HEK293 (cell line): ENCODE data around the gene USHBP1.

ENCODE experiments used
- CTCF ChIA-PET: fragments of 350-600 bp; formaldehyde crosslinking; extraction: SDS; loops from one replicate; lab custom pipeline; 2021; ENCODE audit warnings: antibody characterized with exemption; lab: Yijun Ruan, JAX
- POLR2A ChIA-PET: fragments of 300-600 bp; formaldehyde crosslinking; extraction: SDS; loops from one replicate; lab custom pipeline; 2020; ENCODE audit warnings: antibody characterized with exemption, inconsistent platforms; lab: Yijun Ruan, JAX
- H3K27ac ChIP-seq: fragments of 200-500 bp; sonication (Bioruptor generic); 2 replicates; pipeline ENCODE4 v1.5.1; 2014; ENCODE audit warnings: low read depth, low read length, control low read depth, inconsistent platforms; ENCODE audit errors: extremely low read depth
- H3K36me3 ChIP-seq, 2 experiments: fragments of 200-500 bp in 1 of 2; sonication (Bioruptor generic) in 1 of 2; 1 replicate in 1 of 2; 2 replicates in 1 of 2; pipeline ENCODE4 v1.5.1; 2014 to 2017; ENCODE audit warnings: inconsistent platforms in 2 of 2, low read length in 2 of 2; ENCODE audit not compliant: control insufficient read depth in 2 of 2, insufficient read depth in 1 of 2
- H3K4me1 ChIP-seq: fragments of 200-500 bp; sonication (Bioruptor generic); 2 replicates; pipeline ENCODE4 v1.5.1; 2014; ENCODE audit warnings: mild to moderate bottlenecking, low read length, inconsistent platforms; ENCODE audit not compliant: control insufficient read depth, insufficient read depth
- H3K4me3 ChIP-seq: 2 replicates; pipeline ENCODE4 v1.5.1; 2011; ENCODE audit warnings: low read depth, mild to moderate bottlenecking, control low read depth, low read length, moderate library complexity
- H3K9me3 ChIP-seq: fragments of 200-500 bp; sonication (Bioruptor generic); 2 replicates; pipeline ENCODE4 v1.5.1; 2014; ENCODE audit warnings: low read depth, low read length, inconsistent platforms; ENCODE audit not compliant: control insufficient read depth, insufficient read depth
- EGR2 ChIP-seq: fragments of 450-650 bp; formaldehyde crosslinking; IDR thresholded peaks from 2 replicates; pipeline ENCODE4 v1.5.1; 2016; ENCODE audit warnings: low read depth, missing biosample characterization, missing genetic modification characterization
- GLIS1 ChIP-seq: fragments of 450-650 bp; formaldehyde crosslinking; IDR thresholded peaks from 2 replicates; pipeline ENCODE4 v1.5.1; 2016; ENCODE audit warnings: missing biosample characterization, missing genetic modification characterization
- GLIS2 ChIP-seq: fragments of 450-650 bp; formaldehyde crosslinking; IDR thresholded peaks from 2 replicates; pipeline ENCODE4 v1.5.1; 2016; ENCODE audit warnings: missing biosample characterization, missing genetic modification characterization
- HOXC10 ChIP-seq: sonication (generic); formaldehyde crosslinking; IDR thresholded peaks from 2 replicates; pipeline ENCODE4 v1.8.1; 2023; ENCODE audit warnings: mild to moderate bottlenecking, missing genetic modification reagents
- KLF1 ChIP-seq: fragments of 450-650 bp; formaldehyde crosslinking; IDR thresholded peaks from 2 replicates; pipeline ENCODE4 v1.5.1; 2016; ENCODE audit warnings: missing biosample characterization, missing genetic modification characterization
- KLF16 ChIP-seq: fragments of 450-650 bp; formaldehyde crosslinking; IDR thresholded peaks from 2 replicates; pipeline ENCODE4 v1.5.1; 2017; ENCODE audit warnings: missing biosample characterization, missing genetic modification characterization
- KLF8 ChIP-seq: fragments of 450-650 bp; formaldehyde crosslinking; IDR thresholded peaks from 2 replicates; pipeline ENCODE4 v1.5.1; 2016; ENCODE audit warnings: missing biosample characterization, missing genetic modification characterization
- KLF9 ChIP-seq: fragments of 450-650 bp; formaldehyde crosslinking; IDR thresholded peaks from 2 replicates; pipeline ENCODE4 v1.5.1; 2016; ENCODE audit warnings: missing biosample characterization, missing genetic modification characterization, low read depth
- RBAK ChIP-seq: fragments of 450-650 bp; formaldehyde crosslinking; IDR thresholded peaks from 2 replicates; pipeline ENCODE4 v1.5.1; 2016; ENCODE audit warnings: missing biosample characterization, missing genetic modification characterization
- SCRT2 ChIP-seq: fragments of 450-650 bp; formaldehyde crosslinking; IDR thresholded peaks from 2 replicates; pipeline ENCODE4 v1.5.1; 2016; ENCODE audit warnings: missing biosample characterization, missing genetic modification characterization
- SP2 ChIP-seq: fragments of 450-650 bp; formaldehyde crosslinking; IDR thresholded peaks from 2 replicates; pipeline ENCODE4 v1.5.1; 2016; ENCODE audit warnings: missing biosample characterization, missing genetic modification characterization
- SP3 ChIP-seq: fragments of 450-650 bp; formaldehyde crosslinking; IDR thresholded peaks from 2 replicates; pipeline ENCODE4 v1.5.1; 2016; ENCODE audit warnings: missing biosample characterization, missing genetic modification characterization
- ZBTB17 ChIP-seq: fragments of 450-650 bp; formaldehyde crosslinking; IDR thresholded peaks from 2 replicates; pipeline ENCODE4 v1.5.1; 2016; ENCODE audit warnings: missing biosample characterization, missing genetic modification characterization
- ZEB2 ChIP-seq: fragments of 450-650 bp; formaldehyde crosslinking; IDR thresholded peaks from 2 replicates; pipeline ENCODE4 v1.5.1; 2016; ENCODE audit warnings: missing biosample characterization, missing genetic modification characterization
- ZFHX2 ChIP-seq: fragments of 450-650 bp; formaldehyde crosslinking; conservative IDR thresholded peaks from 2 replicates; pipeline ENCODE4 v1.5.1; 2016; ENCODE audit warnings: missing biosample characterization, missing genetic modification characterization
- ZFP41 ChIP-seq: fragments of 450-650 bp; formaldehyde crosslinking; IDR thresholded peaks from 2 replicates; pipeline ENCODE4 v1.5.1; 2016; ENCODE audit warnings: missing biosample characterization, missing genetic modification characterization, borderline replicate concordance
- ZNF133 ChIP-seq: fragments of 450-650 bp; formaldehyde crosslinking; IDR thresholded peaks from 2 replicates; pipeline ENCODE4 v1.5.1; 2016; ENCODE audit warnings: missing biosample characterization, missing genetic modification characterization
- ZNF211 ChIP-seq: fragments of 450-650 bp; formaldehyde crosslinking; IDR thresholded peaks from 2 replicates; pipeline ENCODE4 v1.5.1; 2016; ENCODE audit warnings: low read depth, missing biosample characterization, missing genetic modification characterization
- ZNF223 ChIP-seq: fragments of 450-650 bp; formaldehyde crosslinking; IDR thresholded peaks from 2 replicates; pipeline ENCODE4 v1.5.1; 2016; ENCODE audit warnings: missing biosample characterization, missing genetic modification characterization
- ZNF274 ChIP-seq, 2 experiments: fragments of 200-500 bp in 1 of 2; fragments of 450-650 bp in 1 of 2; sonication (Bioruptor generic) in 1 of 2; formaldehyde crosslinking in 1 of 2; IDR thresholded peaks; 2 replicates each; pipeline versions ENCODE4 v1.5.1 to v1.6.1; 2014 to 2016; ENCODE audit warnings: borderline replicate concordance in 1 of 2, inconsistent platforms in 1 of 2, low read length in 1 of 2, missing biosample characterization in 1 of 2, missing genetic modification characterization in 1 of 2
- ZNF404 ChIP-seq: fragments of 450-650 bp; formaldehyde crosslinking; IDR thresholded peaks from 2 replicates; pipeline ENCODE4 v1.5.1; 2017; ENCODE audit warnings: missing biosample characterization, missing genetic modification characterization
- ZNF548 ChIP-seq: fragments of 450-650 bp; formaldehyde crosslinking; IDR thresholded peaks from 2 replicates; pipeline ENCODE4 v1.5.1; 2016; ENCODE audit warnings: missing biosample characterization, missing genetic modification characterization
- ZNF660 ChIP-seq: fragments of 450-650 bp; IDR thresholded peaks from 2 replicates; pipeline ENCODE4 v1.5.1; 2018; ENCODE audit warnings: missing biosample characterization, mild to moderate bottlenecking, missing genetic modification characterization
- ZNF664 ChIP-seq: fragments of 450-650 bp; formaldehyde crosslinking; IDR thresholded peaks from 2 replicates; pipeline ENCODE4 v1.5.1; 2016; ENCODE audit warnings: missing biosample characterization, missing genetic modification characterization
- ZNF670 ChIP-seq: fragments of 450-650 bp; formaldehyde crosslinking; IDR thresholded peaks from 2 replicates; pipeline ENCODE4 v1.5.1; 2016; ENCODE audit warnings: missing biosample characterization, missing genetic modification characterization, low read depth
- TF ChIP-seq, protein P1 (sequence below): fragments of 450-650 bp; formaldehyde crosslinking; IDR thresholded peaks from 2 replicates; pipeline ENCODE4 v1.5.1; 2016; ENCODE audit warnings: missing biosample characterization, missing genetic modification characterization
- TF ChIP-seq, protein P2 (sequence below): fragments of 450-650 bp; formaldehyde crosslinking; IDR thresholded peaks from 2 replicates; pipeline ENCODE4 v1.5.1; 2016; ENCODE audit warnings: missing biosample characterization, missing genetic modification characterization
- TF ChIP-seq, protein P3 (sequence below): fragments of 450-650 bp; formaldehyde crosslinking; IDR thresholded peaks from 2 replicates; pipeline ENCODE4 v1.5.1; 2016; ENCODE audit warnings: missing biosample characterization, missing genetic modification characterization
- TF ChIP-seq, protein P4 (sequence below): fragments of 450-650 bp; formaldehyde crosslinking; IDR thresholded peaks from 2 replicates; pipeline ENCODE4; 2016; ENCODE audit warnings: missing biosample characterization, missing genetic modification characterization
- TF ChIP-seq, protein P5 (sequence below): fragments of 450-650 bp; formaldehyde crosslinking; IDR thresholded peaks from 2 replicates; pipeline ENCODE4 v1.5.1; 2016; ENCODE audit warnings: missing biosample characterization, missing genetic modification characterization, borderline replicate concordance

Gene USHBP1

DNA sequence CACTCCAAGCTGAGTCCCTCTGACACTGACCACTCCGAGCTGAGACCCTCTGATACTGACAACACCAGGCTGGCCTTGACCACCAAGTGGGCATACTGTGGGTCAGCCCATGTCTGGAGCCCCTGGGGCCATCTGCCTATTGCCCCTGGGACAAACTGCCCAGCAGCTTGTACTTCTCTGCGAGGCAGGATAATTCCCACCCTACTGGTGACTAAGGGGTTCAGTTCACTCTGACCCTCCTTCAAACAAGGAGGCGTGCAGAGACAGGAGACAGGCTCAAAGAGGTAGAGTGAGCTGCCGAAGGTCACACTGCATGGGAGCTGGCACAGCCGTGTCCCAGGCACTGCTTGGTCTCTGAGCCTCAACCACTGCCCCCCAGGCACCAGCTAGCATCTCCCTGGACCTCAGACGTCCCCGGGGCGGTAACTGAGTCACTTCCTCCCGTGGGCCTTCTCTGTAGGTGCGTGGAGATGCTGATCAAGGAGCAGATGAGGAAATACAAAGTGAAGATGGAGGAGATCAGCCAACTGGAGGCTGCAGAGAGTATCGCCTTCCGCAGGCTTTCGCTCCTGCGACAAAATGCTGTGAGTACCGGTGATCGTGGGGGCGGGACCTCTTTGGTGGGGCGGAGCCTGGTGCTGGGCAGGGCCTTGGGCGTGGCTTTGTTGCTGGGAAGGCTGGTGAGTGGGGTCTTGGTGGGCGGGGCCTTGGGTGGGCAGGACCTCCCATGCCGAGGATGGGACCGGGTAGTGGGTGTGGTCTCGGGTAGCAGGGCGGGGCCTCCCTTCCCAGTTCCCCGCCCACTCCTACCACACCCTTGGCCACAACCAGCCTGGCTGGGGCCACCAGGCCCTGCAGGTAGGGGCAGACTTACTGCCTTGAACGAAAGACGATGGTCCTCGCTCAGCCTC is 55.2 kb downstream of the USHBP1 start:
- no peaks in the 10 kb centered on the region for H3K4me1 ChIP-seq
- H3K4me3 ChIP-seq: no peak overlapping the region
- no peaks in the 10 kb centered on the region for H3K9me3 ChIP-seq
- H3K27ac ChIP-seq: no peak overlapping the region
- H3K36me3 ChIP-seq: peaks cover 0 to 26% of the 10 kb centered on the region in 2 experiments; a peak in 1 of 3 replicates
- ChIA-PET POLR2A (interaction anchor here (0.5 kb wide), 1 partner anchor 63 kb away, joined by 3 read pairs; no protein-coding TSS in a partner anchor), CTCF (interaction anchor here (0.6 to 0.7 kb wide), 2 partner anchors 73 to 157 kb away, joined by 3 to 6 read pairs; no protein-coding TSS in a partner anchor)
- TF ChIP-seq SP3 (peak; percentile 91), KLF9 (peak; percentile 98), ZNF133 (tag by site-specific recombination) (no peak), RBAK (tag by site-specific recombination) (no peak), ZFP41 (tag by site-specific recombination) (no peak), ZEB2 (tag by site-specific recombination) (no peak), GLIS1 (tag by site-specific recombination) (0 out of 2 replicates have a peak, but pooled peaks have one; percentile 8), SCRT2 (tag by site-specific recombination) (no peak), ZNF404 (tag by site-specific recombination) (no peak), HOXC10 (CRISPR knock-in tag) (no peak), ZNF223 (tag by site-specific recombination) (no peak), ZNF211 (tag by site-specific recombination) (no peak), KLF8 (peak; percentile 99), ZNF664 (tag by site-specific recombination) (no peak), GLIS2 (tag by site-specific recombination) (peak; percentile 76; the same call in 1 of the 2 replicates), KLF16 (peak; percentile 54; the same call in 1 of the 2 replicates), SP2 (tag by site-specific recombination) (peak; percentile 92), ZNF670 (no peak), EGR2 (tag by site-specific recombination) (peak; percentile 72), ZNF660 (tag by site-specific recombination) (no peak), ZBTB17 (tag by site-specific recombination) (peak; percentile 69), KLF1 (tag by site-specific recombination) (peak; percentile 91), ZNF548 (tag by site-specific recombination) (no peak), ZNF274 (IDR thresholded peaks at IDR 0.05; ENCODE audit: low read length) (no peak), ZNF274 (tag by site-specific recombination; IDR thresholded peaks at IDR 0.05; ENCODE audit: borderline replicate concordance) (no peak), ZFHX2 (peak; percentile 73)
- TF ChIP-seq, protein P1, sequence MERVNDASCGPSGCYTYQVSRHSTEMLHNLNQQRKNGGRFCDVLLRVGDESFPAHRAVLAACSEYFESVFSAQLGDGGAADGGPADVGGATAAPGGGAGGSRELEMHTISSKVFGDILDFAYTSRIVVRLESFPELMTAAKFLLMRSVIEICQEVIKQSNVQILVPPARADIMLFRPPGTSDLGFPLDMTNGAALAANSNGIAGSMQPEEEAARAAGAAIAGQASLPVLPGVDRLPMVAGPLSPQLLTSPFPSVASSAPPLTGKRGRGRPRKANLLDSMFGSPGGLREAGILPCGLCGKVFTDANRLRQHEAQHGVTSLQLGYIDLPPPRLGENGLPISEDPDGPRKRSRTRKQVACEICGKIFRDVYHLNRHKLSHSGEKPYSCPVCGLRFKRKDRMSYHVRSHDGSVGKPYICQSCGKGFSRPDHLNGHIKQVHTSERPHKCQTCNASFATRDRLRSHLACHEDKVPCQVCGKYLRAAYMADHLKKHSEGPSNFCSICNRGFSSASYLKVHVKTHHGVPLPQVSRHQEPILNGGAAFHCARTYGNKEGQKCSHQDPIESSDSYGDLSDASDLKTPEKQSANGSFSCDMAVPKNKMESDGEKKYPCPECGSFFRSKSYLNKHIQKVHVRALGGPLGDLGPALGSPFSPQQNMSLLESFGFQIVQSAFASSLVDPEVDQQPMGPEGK: peak; percentile 54; the same call in 1 of the 2 replicates
- TF ChIP-seq, protein P2, sequence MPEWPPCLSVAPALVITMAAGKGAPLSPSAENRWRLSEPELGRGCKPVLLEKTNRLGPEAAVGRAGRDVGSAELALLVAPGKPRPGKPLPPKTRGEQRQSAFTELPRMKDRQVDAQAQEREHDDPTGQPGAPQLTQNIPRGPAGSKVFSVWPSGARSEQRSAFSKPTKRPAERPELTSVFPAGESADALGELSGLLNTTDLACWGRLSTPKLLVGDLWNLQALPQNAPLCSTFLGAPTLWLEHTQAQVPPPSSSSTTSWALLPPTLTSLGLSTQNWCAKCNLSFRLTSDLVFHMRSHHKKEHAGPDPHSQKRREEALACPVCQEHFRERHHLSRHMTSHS (tag by site-specific recombination): no peak
- TF ChIP-seq, protein P3, sequence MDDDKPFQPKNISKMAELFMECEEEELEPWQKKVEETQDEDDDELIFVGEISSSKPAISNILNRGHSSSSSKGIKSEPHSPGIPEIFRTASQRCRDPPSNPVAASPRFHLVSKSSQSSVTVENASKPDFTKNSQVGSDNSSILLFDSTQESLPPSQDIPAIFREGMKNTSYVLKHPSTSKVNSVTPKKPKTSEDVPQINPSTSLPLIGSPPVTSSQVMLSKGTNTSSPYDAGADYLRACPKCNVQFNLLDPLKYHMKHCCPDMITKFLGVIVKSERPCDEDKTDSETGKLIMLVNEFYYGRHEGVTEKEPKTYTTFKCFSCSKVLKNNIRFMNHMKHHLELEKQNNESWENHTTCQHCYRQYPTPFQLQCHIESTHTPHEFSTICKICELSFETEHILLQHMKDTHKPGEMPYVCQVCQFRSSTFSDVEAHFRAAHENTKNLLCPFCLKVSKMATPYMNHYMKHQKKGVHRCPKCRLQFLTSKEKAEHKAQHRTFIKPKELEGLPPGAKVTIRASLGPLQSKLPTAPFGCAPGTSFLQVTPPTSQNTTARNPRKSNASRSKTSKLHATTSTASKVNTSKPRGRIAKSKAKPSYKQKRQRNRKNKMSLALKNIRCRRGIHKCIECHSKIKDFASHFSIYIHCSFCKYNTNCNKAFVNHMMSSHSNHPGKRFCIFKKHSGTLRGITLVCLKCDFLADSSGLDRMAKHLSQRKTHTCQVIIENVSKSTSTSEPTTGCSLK (tag by site-specific recombination): no peak
- TF ChIP-seq, protein P4, sequence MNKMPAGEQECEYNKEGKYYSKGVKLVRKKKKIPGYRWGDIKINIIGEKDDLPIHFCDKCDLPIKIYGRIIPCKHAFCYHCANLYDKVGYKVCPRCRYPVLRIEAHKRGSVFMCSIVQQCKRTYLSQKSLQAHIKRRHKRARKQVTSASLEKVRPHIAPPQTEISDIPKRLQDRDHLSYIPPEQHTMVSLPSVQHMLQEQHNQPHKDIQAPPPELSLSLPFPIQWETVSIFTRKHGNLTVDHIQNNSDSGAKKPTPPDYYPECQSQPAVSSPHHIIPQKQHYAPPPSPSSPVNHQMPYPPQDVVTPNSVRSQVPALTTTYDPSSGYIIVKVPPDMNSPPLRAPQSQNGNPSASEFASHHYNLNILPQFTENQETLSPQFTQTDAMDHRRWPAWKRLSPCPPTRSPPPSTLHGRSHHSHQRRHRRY (tag by site-specific recombination): no peak
- TF ChIP-seq, protein P5, sequence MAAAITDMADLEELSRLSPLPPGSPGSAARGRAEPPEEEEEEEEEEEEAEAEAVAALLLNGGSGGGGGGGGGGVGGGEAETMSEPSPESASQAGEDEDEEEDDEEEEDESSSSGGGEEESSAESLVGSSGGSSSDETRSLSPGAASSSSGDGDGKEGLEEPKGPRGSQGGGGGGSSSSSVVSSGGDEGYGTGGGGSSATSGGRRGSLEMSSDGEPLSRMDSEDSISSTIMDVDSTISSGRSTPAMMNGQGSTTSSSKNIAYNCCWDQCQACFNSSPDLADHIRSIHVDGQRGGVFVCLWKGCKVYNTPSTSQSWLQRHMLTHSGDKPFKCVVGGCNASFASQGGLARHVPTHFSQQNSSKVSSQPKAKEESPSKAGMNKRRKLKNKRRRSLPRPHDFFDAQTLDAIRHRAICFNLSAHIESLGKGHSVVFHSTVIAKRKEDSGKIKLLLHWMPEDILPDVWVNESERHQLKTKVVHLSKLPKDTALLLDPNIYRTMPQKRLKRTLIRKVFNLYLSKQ (tag by site-specific recombination): no peak
